Upper lobe of left lung (tissue), 4 donors: ENCODE data around the gene MEGF11.

Source experiments
- CTCF ChIP-seq, 6 experiments: fragments of 450-650 bp in 4 of 6; fragments of 200-600 bp in 2 of 6; sonication (generic) in 2 of 6; IDR thresholded peaks; one replicate each; pipeline ENCODE4 v1.5.1; 2016 to 2019; ENCODE audit warnings: antibody characterized with exemption in 6 of 6
- EP300 ChIP-seq, 4 donors: sonication (generic); formaldehyde crosslinking; IDR thresholded peaks; one replicate each; pipeline ENCODE4 v1.5.1; 2017; ENCODE audit warnings: antibody characterized with exemption in 4 of 4, control low read depth in 2 of 4
- POLR2A ChIP-seq, 4 donors: fragments of 450-650 bp; IDR thresholded peaks; one replicate each; pipeline ENCODE4 v1.5.1; 2016 to 2017; ENCODE audit warnings: antibody characterized with exemption in 4 of 4, mild to moderate bottlenecking in 2 of 4
- POLR2AphosphoS5 ChIP-seq, 2 donors: sonication (generic); formaldehyde crosslinking; IDR thresholded peaks; one replicate each; pipeline ENCODE4 v1.5.1; 2017; ENCODE audit warnings: antibody characterized with exemption in 2 of 2

- TF ChIP-seq CTCF (IDR thresholded peaks at IDR 0.05) (no peak), EP300 (IDR thresholded peaks at IDR 0.05) (no peak), POLR2A (IDR thresholded peaks at IDR 0.05) (no peak), POLR2AphosphoS5 (IDR thresholded peaks at IDR 0.05) (no peak)
Measured at GRCh38 chr15:65960586-65960985, 293.0 kb downstream of the MEGF11 start.
